Measurements from ENCODE around the gene SCN1A.
"Not testable (repeated sequence)": the region's sequence is repeated elsewhere in the genome, so short reads cannot be mapped to it uniquely, and the experiment has no call there.

Gene SCN1A

DNA sequence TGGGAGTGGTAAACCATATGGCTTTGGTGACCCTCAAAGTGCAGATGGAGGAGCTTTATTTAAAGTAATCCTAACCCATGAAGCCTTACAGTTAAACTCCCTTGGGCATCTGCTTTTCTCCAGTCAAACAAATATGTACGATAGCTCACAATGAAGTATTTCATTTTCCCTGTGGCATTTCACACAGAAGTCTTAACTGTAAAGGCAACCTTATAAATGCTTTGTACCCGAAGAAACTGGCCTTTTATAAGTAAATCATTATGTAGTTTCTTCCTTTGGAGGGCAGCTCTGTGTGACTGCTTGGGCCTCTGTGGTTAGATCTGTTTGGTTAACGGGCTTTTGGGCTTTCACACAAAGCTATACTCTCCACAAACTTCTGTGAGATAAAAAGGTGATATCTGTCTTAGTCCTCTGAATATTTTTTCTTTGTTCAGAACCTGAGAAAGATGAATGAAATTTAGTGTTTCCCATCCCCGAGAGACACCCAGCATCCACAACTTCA lies 46.6 kb downstream of the SCN1A start:
- no peak for DNase-seq

DNA sequence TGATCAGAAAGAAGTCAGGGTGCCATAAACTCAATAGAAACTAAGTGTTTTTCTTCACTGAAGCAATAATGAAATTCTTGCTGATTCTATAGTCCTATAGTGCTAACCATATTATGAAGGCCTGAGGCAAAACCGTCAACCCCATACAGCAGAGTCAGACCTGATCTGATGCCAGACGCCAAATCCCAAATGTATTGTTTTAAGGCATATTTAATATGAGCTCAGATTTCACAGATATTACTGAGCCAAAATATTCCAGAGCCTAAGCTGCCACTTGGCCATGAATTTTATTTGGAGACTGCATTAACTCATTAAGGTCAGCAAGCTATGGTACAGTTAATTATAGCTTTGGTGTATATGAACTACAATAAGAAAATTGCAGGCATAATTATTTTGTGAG lies 53.4 kb downstream of the SCN1A start:
- no peak for DNase-seq

DNA sequence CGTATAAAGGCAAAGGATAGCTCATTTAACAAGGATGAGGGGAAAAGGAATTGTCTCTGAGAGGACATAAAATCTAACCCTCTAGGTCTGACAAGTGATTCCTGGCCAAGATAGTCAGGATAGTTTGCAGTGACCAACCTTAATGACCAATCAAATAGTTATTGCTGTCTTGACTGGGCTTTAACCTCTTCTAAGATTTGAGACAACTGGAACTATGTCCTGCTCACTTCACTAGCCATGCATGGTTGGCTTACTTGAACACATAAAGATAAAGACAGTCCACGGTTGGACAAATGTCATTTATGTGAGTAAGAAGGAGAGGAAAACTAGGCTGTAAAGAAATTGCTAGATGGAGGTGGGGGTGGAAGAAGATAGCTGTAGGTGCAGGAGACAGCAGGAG lies 53.8 kb downstream of the SCN1A start:
- DNase-seq: no peak

DNA sequence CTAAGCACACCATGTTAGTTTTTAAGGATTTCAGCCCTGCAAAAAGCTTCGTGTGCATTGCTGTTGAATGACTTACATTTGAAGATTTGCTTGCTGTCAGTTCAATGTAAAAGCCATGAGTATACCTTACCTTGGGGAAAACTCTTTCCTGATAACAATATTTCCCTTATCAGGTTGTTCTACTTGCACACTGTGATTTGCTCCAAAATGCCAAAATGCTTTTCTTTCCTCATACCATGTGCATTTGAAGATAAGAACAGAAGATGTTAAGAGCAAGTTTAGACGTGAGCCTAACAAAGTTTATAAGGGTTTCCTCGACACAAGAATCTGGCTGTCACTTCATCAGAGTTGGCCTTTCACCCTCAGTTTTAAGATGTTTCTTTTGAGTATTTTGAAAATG lies 57.6 kb downstream of the SCN1A start:
- DNase-seq: no peak

DNA sequence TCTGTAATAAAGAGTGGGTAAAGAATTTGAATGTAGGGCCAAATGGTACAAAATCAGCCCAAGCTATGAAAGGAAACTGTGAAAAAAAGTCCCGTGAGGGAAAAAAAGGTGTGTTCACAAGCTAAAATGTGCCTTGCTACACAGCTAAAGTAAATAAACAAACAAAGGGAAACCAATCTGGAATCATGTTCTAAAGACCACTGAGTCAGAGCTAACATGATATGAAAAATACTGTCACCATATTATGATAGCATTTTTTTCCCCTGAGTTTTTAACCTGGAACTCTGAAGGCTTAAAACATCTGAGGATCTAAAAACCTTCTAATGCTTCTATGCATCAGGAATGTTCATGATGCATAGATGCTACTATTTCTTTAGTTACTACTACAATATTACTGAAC lies 58.8 kb downstream of the SCN1A start:
- DNase-seq: no peak

DNA sequence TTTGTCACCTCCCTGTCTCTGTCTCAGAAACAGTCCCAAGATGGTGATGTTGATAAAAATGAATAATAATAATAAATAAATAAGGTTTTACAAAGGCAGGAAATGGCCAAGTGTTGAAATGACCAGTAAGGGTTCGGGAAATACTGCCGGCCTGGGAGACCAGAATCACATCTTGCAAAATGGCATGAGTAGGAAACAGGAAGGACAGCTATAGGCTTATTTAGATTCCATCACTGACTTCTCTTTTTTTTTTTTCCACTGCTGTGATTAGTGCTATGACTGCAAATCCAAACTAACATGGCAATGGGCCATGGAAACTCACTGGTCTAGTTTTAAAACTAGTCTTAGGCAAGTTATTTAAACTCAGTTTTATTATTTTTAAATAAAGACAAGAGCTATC lies 60.6 kb downstream of the SCN1A start:
- no peak for DNase-seq

DNA sequence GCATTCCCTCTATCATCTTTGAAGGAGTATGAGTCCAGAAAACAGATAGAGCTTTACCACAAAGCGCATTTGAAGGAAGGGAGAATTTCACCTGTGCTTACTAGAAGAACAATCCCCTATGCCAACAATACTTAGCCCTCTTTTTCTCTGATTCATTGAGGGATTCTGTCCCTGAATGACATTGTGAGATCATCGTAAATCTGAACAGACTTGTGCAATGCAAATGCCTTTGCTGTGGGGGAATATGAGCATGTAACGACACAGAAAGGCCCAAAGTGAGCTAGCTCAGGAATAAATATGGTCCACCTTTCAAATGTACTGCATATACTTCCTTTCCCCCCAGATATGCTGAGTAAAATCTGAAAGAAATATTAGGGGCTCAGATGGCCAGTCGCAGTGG lies 67.6 kb downstream of the SCN1A start:
- DNase-seq: no peak

DNA sequence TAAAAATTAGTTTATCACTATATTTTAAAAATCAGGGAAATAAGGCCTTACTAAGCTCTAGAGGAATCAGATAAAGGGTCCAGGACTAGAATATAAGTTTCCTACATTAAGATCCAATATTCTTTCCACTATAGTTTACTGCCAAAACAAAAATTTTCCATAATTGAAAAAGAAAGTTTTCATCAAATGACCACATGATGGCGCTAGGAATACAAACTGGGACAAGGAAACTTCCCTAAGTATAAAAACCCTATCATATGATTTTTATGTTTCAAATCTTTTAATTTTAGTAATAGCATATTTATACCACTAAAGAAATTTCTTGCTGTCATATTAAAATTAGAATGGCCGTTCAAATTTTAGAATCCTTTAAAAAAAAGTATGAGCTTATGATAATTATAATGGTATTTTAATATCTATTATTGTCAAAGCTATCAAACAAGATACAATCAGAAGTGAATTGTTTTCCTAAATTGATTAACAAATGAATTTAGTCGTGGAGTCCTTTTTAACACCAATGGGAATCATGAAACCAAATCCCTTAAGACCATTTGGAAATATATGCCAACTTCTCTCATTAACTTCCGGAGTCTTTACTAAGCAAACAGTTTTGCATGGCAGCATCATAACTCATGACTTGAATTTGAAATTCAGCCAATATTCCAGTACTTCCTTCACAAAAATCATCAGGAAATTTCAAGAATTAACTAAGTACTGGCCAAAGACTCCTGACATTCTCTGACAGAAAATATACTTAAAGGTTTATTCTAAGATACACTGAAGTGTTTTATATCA lies 70.3 kb downstream of the SCN1A start:
- DNase-seq: no peak

DNA sequence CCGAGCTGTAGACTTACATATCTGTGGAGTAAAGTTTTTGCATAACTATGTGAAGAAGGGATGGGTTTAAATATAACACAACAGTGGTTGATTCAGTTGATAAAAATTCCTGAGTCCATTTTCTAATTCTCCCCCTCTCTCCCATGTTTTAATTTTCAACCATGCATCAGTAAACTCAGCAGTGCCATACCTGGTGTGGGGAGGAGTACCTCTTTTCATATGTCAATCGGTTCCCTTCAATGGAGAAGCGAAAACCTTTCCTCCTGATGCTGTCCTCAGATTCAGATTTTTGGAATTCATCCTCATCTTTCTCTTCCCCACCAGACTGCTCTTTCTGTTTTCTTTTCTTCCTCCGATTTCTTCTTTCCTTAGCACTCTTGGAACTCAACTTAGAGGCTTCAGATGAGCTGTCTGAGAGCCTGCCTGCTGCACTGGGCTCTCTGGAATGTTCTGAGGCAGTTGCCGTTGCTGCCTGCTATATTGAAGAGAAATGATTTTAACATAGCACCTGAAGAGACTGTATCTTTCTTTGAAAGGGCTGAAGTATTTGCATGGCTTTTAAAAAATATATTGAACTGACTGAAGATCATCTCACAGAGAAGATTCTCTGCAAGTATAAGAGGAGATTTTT lies 82.9 kb downstream of the SCN1A start:
- DNase-seq: no peak

DNA sequence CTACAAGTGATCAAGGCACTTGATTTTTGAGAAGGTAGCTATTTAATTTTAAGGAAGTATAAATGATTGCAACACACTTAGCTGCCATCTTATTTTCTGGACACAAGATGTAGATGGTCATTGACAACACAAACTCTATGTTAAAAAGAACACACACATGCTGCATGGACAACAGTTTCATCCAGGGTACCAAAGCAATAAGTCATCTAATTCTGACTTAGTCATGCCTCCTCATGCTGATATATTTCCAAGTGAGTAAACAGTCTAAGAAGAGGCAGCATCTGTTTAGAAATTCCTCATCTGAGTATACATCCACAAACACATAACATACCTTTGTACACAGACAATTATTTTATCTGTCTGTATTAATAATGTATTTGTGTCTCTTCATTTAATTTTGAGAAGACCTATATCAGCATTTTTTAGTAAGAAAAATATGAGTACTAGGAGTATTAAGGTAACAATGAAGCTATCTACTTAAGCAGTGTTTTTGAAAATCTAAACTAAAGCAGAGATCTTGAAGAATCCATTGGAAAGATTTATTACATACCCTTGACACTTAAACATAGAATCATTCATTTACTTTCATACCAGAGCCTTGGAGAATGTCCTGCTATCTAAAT lies 84.9 kb downstream of the SCN1A start:
- no peak for DNase-seq

DNA sequence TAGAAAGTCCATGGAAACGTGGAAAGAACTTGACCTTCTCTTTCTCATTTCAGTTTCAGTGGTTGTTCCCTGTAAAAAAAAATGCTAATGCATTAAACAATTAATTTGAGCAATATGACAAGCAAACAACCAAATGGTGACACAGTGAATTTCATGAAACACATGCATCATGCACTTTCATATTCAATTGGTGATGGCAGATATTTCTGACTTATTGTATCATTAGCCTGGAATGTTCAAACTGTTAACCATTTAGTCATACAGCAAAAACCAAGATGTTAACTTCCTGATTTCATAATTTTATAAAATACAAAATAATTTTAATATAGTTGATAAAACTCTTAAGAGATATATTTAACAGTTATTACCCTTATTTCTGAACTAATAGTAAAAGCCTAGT lies 85.5 kb downstream of the SCN1A start:
- no peak for DNase-seq

DNA sequence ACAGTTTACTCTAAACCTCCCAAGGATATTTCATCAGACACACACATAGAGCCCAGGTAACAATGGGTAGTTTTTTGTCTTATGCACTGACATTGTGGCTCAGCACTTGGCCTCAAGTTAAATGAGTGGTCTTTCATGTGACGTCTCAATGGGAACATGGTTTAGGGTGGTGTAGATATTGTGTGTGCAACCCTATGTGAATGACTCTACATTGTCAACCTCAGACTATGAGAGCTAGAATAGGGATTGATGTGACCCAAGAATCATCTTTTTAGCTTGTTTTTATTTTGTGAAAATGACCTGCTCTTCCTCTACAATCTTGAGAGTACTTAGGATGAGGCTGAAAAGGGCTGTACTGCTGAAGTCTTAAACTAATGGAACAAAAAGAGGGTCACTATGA lies 86.2 kb downstream of the SCN1A start:
- DNase-seq: no peak

DNA sequence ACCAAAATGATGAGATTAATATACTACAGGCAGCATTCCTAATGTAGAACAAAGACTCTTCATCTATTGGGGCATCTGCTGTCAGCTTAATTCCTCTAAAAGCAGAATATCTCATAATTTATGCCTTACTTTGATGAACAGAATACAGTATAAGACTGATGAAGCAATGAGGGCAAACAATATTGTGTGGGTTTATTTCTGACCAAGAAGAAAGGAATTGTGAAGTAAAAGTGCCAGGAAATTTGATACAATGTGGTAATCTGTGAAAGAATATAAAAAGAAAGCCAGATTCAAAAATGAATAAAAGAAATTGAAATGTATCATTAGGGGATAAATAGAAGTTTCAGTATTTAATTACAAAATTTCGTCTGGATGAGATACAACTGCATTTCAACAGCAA lies 95.5 kb downstream of the SCN1A start:
- no peak for DNase-seq

DNA sequence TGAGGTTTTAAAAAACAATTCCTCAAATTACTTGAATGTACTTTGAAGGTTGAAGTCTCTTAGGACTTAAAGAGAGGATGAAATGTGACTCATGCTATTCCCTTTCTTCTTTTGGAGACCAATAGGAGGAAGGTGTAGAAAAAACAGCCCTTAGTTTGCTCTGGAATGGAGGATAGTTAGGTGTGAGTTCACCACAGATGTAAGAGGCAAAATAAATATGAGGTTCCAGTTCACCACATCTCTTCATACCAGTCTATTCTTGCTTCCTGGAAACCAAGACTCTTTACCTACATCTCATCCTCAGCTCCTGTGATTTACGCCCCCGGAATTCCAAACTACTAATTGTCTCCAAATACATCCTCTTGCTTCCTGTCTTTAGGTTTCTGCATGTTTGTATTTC lies 96.8 kb downstream of the SCN1A start:
- DNase-seq: no peak

DNA sequence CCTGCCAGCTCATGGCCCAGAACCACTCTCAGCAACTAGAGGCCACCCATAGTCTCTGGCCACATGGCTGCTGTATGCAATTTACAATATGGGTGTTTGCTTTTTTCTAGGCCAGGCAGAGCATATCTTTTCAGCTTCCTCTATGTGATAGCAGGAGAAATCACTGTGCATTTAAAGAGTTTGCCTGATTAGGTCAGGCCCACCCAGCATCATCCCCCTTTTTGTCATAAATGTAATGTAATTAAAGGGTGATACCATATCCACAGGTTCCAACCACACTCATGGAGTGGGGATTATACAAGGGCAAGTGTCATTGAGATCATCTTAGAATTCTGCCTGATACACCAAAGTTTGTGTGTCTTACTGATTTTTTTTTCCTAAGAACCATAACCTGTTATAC lies 102.5 kb downstream of the SCN1A start:
- DNase-seq: no peak

DNA sequence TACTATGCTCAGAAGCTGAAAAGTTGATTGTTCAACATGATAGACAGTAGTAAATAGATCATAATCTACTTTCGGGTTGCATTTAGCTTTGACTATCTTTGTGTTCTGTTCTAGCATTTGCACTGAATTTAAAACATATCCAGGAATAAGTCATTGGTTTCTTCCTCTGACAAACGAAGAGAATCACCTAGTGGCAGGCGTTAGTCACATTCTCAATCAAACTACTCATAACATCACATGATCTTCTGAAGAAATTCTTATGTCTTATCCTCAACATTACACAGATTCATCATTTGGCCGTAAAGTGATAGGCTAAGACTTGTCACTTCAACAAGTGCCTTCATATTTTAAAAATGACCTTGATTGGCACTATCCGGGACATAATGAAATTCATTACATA lies 110.6 kb downstream of the SCN1A start:
- no peak for DNase-seq

DNA sequence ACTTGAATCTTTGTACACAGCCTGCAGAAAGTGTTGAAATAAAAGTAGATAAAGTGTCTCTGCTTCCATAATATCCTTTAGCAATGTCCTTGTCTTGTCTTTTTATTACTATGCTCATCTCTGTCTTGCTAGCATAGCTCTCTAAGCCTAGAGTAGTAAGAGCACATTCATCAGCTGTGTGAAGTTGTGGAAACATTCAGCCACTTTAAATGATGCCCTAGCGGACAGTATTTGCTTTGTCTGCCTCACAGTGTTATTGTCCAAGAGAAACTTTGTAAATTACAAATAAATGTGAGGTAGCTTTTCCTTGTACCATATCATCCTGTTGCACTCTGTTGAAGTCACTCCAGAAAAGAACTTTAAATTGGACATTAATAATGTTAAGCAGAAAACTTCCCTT lies 113.9 kb downstream of the SCN1A start:
- no peak for DNase-seq

DNA sequence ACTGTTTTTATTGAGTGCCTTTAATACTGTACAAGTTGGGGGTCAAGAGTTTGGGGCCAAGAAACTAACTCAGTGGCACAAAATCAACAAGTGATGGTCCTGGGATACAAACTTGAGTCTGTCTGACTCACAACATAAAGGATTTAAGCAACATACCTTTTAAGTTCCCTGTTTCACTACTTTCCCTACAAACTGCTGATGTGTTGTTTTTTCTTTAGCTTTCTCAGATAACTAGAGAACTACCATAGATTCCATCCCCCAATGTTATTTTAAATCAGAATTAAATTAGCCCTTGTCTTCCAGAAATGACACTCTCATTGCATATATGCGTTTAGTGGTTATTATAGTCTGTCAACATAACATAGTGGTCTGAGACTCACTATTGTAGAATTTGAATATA lies 116.2 kb downstream of the SCN1A start:
- no peak for DNase-seq

DNA sequence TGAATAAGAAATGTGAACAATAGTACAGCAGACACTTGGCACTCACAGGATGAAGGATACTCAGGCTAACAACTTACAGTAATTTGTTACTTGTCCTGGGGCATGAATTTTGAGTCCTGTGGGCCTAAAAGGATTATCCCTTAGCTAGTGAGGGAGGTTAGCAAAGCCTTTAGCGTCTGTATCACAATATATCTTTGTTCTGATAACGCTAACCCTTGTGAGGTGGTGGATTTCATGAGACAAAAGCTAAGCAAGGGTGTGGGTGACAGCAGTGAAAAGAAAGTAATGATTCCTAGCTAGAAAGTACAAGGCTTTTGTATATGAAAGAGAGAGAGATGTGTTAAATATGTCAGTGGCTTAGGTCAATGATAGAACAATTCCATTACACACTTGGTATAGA lies 127.4 kb downstream of the SCN1A start:
- no peak for DNase-seq

DNA sequence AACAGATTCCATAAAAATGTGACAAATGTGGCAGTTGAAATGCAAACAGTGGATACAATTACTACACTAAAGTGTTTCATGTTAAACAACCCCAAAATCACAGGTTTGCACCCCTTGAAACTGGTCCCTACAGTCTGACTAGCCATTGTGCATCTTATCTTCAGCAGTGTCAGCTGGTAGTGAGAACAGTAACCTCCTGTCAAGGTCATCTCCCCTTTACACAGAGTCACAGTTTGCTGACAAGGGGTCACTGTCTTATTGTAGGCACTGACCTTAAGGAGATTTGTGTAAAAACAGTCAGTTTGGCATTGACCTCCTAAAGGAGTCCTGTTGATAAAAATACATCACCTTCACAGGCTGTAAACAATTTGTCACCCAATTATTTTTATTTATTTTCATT lies 137.0 kb downstream of the SCN1A start:
- DNase-seq: no peak

DNA sequence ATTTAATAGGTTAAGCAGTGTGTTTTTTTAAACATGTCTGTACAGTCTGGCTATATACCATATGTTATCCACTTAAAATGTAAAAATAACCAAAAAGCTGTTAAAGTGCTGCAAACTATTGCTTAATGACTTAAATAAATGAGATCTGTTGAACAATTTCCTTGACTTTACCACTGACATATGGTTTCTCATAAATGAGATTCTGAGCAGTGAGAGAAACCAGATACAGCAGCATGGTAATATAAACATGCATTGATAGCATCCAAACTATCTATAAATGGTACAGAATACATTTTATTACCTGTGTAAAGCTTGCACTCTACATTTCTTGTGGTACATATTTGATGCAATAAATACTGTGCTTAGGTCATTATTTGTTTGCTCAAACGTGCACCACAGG lies 138.0 kb downstream of the SCN1A start:
- DNase-seq: no peak

DNA sequence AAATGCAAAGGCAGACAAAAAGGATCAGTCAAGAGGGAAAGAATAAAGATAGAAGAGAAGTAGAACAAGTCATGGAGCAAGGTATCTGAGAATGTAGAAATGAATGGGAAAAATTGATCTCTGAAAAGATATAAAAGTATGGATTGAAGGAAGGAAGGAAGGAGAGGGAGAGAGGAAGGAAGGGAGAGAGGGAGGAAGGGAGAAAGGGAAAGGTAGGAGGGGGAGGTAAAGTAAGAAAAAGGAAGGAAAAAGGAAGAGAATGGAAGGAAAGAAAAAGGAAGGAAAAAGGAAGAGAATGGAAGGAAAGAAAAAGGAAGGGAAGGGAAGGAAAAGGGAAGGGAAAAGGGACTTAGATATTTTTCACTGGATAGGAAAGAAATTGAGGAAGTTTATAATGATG lies 142.7 kb downstream of the SCN1A start:
- DNase-seq: no peak

DNA sequence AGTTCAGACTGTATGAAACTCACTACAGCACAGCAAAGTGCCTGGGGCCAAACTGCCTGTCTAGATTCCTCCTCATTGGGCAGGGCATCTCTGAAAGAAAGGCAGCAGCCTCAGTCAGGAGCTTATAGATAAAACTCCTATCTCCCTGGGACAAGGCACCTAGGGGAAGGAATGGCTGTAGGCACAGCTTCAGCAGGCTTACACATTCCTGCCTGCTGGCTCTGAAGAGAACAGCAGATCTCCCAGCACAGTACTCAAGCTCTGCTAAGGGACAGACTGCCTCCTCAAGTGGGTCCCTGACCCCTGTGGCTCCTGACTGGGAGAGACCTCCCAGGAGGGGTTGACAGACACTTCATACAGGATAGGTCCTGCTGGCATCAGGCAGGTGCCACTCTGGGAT lies 155.7 kb downstream of the SCN1A start:
- DNase-seq: not testable (repeated sequence)

DNA sequence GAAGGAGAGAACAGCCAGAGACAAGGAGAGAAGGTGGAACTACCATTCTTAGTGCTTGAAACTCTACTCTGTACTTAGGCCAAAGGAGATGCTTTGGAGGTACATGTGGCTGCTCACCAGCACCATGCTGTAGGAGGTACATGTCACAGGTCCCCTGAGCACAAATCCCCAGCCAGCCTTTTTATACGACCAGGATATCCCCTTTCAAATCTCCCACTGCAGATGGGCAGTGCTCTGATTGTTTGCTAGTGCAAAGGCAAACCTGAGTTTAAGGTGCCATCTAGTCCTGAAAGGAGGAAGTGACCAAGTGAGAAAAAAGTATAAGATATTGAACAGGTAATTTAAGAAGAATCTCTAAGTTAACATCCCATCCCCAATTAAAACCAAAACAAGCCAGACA lies 157.2 kb downstream of the SCN1A start:
- no peak for DNase-seq

Data from activated CD4-positive, alpha-beta T cell treated with anti-CD3 and anti-CD28 coated beads, Interleukin-2, amount 50 U/mL, for 48 hours (primary cell).